Fibroblast of lung (primary cell): Measurements from ENCODE around the gene ELOVL1. TPM values are rescaled to one million over a fixed set of nuclear protein-coding genes. Genes with fewer than 3 reads are reported as not detected.
A peak's percentile ranks its signal among the peaks of the same experiment; 100 is the strongest.

Source experiments
- DNase-seq, 2 donors: peaks; one replicate each; pipeline versions ENCODE4 v3.0.0 to v3.0.0-alpha.2; 2010; ENCODE audit warnings: low read depth in 2 of 2
- H2AFZ ChIP-seq: 2 replicates; pipeline ENCODE4 v1.5.1; 2012; ENCODE audit warnings: low read length, control low read depth, inconsistent platforms
- H3K27ac ChIP-seq: 2 replicates; pipeline ENCODE4 v1.5.1; 2011; ENCODE audit warnings: low read length, control low read depth; ENCODE audit not compliant: insufficient read depth
- H3K27me3 ChIP-seq: 2 replicates; pipeline ENCODE4 v1.5.1; 2011; ENCODE audit warnings: mild to moderate bottlenecking, low read length; ENCODE audit not compliant: control insufficient read depth, insufficient read depth
- H3K36me3 ChIP-seq: 2 replicates; pipeline ENCODE4 v1.5.1; 2011; ENCODE audit warnings: low read length; ENCODE audit not compliant: control insufficient read depth, insufficient read depth
- H3K4me1 ChIP-seq: 2 replicates; pipeline ENCODE4 v1.5.1; 2011; ENCODE audit warnings: low read length; ENCODE audit not compliant: control insufficient read depth, insufficient read depth; ENCODE audit errors: extremely low read depth
- H3K4me2 ChIP-seq: 2 replicates; pipeline ENCODE4 v1.5.1; 2011; ENCODE audit warnings: low read length, control low read depth; ENCODE audit not compliant: insufficient read depth; ENCODE audit errors: extremely low read depth
- H3K4me3 ChIP-seq, 4 experiments: fragments of 200-600 bp in 1 of 4; sonication (generic) in 1 of 4; replicated peaks in 1 of 4; 2 replicates each; pipeline ENCODE4 v1.5.1; 2011 to 2016; ENCODE audit warnings: low read length in 4 of 4, low read depth in 3 of 4, mild to moderate bottlenecking in 3 of 4, control low read depth in 2 of 4, inconsistent platforms in 1 of 4, mixed read lengths in 1 of 4; ENCODE audit not compliant: insufficient read depth in 1 of 4; ENCODE audit errors: control extremely low read depth in 1 of 4
- H3K79me2 ChIP-seq: 2 replicates; pipeline ENCODE4 v1.5.1; 2012; ENCODE audit warnings: mild to moderate bottlenecking, low read length, inconsistent platforms; ENCODE audit not compliant: control insufficient read depth, insufficient read depth
- H3K9ac ChIP-seq: 2 replicates; pipeline ENCODE4 v1.5.1; 2011; ENCODE audit warnings: mild to moderate bottlenecking, low read length, control low read depth; ENCODE audit not compliant: insufficient read depth
- H3K9me3 ChIP-seq: 2 replicates; pipeline ENCODE4 v1.5.1; 2012; ENCODE audit warnings: low read depth, low read length; ENCODE audit not compliant: control insufficient read depth, insufficient read depth
- H4K20me1 ChIP-seq: 2 replicates; pipeline ENCODE4 v1.5.1; 2011; ENCODE audit warnings: low read length; ENCODE audit not compliant: control insufficient read depth, insufficient read depth; ENCODE audit errors: extremely low read depth
- EZH2 ChIP-seq: IDR thresholded peaks from 2 replicates; pipeline ENCODE4 v1.5.1; 2012; ENCODE audit warnings: low read length, control low read depth, mild to moderate bottlenecking; ENCODE audit errors: missing control alignments
- polyA plus RNA-seq, 2 donors: library from polyadenylated mRNA; depleted of rRNA in 1 of 2; stranded (reverse) in 1 of 2; unstranded in 1 of 2; fragments of >200 nt; gene quantifications; 2 replicates each; pipeline ENCODE4 v1.2.1, GENCODE V29; 2011 to 2012; ENCODE audit warnings: missing spikeins in 1 of 2
- total RNA-seq: library from RNA; depleted of rRNA; stranded (reverse); fragments of >200 nt; gene quantifications from 2 replicates; pipeline ENCODE4 v1.2.1, GENCODE V29; 2014
- TF ChIP-seq, protein P1 (sequence below), 2 donors: IDR thresholded peaks in 1 of 2; conservative IDR thresholded peaks in 1 of 2; 1 replicate in 1 of 2; 2 replicates in 1 of 2; pipeline ENCODE4 v1.5.1; 2011 to 2012; ENCODE audit warnings: low read length in 2 of 2, control low read depth in 1 of 2, inconsistent platforms in 1 of 2, low read depth in 1 of 2, mild to moderate bottlenecking in 1 of 2

The ELOVL1 gene
- total and polyA plus RNA-seq, 2 donors (not counting 1 experiment from before 2014, with no cell fraction given) = 65.2 to 172 TPM

GRCh38 chr1:43410571-43410970 is 42.8 kb upstream of the ELOVL1 start:
- Histone ChIP-seq H3K4me2 (no peak overlapping the region), H3K4me3 (no peak overlapping the region), H4K20me1 (no peaks in the 10 kb centered on the region), H3K9ac (no peak overlapping the region), H3K9me3 (no peaks in the 10 kb centered on the region), H2AFZ (no peak overlapping the region), H3K27me3 (no peaks in the 10 kb centered on the region), H3K79me2 (no peaks in the 10 kb centered on the region), H3K27ac (no peak overlapping the region), H3K4me1 (no peaks in the 10 kb centered on the region), H3K36me3 (peaks cover 10% of the 10 kb centered on the region)
- TF ChIP-seq EZH2 = no peak
- TF ChIP-seq, protein P1, sequence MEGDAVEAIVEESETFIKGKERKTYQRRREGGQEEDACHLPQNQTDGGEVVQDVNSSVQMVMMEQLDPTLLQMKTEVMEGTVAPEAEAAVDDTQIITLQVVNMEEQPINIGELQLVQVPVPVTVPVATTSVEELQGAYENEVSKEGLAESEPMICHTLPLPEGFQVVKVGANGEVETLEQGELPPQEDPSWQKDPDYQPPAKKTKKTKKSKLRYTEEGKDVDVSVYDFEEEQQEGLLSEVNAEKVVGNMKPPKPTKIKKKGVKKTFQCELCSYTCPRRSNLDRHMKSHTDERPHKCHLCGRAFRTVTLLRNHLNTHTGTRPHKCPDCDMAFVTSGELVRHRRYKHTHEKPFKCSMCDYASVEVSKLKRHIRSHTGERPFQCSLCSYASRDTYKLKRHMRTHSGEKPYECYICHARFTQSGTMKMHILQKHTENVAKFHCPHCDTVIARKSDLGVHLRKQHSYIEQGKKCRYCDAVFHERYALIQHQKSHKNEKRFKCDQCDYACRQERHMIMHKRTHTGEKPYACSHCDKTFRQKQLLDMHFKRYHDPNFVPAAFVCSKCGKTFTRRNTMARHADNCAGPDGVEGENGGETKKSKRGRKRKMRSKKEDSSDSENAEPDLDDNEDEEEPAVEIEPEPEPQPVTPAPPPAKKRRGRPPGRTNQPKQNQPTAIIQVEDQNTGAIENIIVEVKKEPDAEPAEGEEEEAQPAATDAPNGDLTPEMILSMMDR (conservative IDR thresholded peaks at IDR 0.05 in 1 of 2, IDR thresholded peaks at IDR 0.05 in 1 of 2; ENCODE audit: low read depth in 1 of 2, low read length in 2 of 2) = no peak
- DNase-seq = no peak

DNA sequence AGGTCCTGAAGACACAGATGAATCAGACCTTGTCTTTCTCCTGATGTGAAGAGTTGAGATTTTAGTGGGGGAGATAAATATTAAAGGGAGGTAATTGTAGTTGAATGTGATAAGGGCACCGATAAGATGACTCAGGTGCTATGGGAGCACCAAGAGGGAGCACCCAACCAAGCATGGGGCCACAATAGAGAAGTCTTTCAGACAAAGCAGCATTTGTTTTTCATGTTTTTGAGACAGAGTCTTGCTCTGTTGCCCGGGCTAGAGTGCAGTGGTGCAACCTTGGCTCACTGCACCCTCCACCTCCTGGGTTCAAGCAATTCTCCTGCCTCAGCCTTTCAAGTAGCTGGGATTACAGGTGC is 38.0 kb upstream of the ELOVL1 start:
- Histone ChIP-seq H3K9me3 (no peaks in the 10 kb centered on the region), H2AFZ (no peak overlapping the region), H3K79me2 (peaks cover 2% of the 10 kb centered on the region), H3K36me3 (peaks cover 7% of the 10 kb centered on the region), H3K4me2 (no peak overlapping the region), H3K4me1 (no peaks in the 10 kb centered on the region), H4K20me1 (no peaks in the 10 kb centered on the region), H3K27ac (no peak overlapping the region), H3K27me3 (no peaks in the 10 kb centered on the region), H3K4me3 (no peak overlapping the region), H3K9ac (no peak overlapping the region)
- no peak for TF ChIP-seq EZH2
- TF ChIP-seq, protein P1 (conservative IDR thresholded peaks at IDR 0.05 in 1 of 2, IDR thresholded peaks at IDR 0.05 in 1 of 2; ENCODE audit: low read depth in 1 of 2, low read length in 2 of 2) = no peak
- no peak for DNase-seq

DNA sequence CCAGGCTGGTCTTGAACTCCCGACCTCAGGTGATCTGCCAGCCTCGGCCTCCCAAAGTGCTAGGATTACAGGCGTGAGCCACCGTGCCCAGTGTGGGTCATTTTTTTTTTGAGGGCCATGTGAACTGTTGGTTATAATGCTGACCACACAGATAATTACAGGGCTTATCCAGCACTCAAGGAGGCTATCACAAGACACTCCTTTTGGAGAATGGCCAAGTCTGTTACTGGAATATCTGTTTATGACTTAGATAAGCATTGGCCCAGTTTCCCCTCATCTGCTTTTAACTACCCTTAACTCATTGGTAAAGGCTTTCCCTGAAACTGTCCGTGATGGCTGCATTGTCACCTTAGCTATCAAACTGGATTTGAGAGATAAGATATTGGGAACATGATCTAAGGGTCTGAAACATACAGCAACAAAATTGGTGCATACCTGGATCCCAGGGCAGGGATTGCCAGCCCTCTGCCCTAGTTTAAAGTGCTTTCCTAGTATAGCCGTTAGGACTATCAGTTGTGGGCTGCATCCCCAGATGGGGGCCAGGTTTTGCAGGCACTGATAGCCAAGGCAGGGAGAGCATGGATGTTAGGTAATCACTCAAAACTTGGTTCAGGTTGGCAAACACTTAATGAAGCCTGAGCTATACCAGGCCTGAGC is 37.5 kb upstream of the ELOVL1 start:
- Histone ChIP-seq H2AFZ (no peak overlapping the region), H3K9ac (no peak overlapping the region), H3K79me2 (peaks cover 2% of the 10 kb centered on the region), H3K36me3 (peaks cover 7% of the 10 kb centered on the region), H3K4me3 (no peak overlapping the region), H4K20me1 (no peaks in the 10 kb centered on the region), H3K27ac (no peak overlapping the region), H3K4me1 (no peaks in the 10 kb centered on the region), H3K9me3 (no peaks in the 10 kb centered on the region), H3K27me3 (no peaks in the 10 kb centered on the region), H3K4me2 (no peak overlapping the region)
- TF ChIP-seq, protein P1 (conservative IDR thresholded peaks at IDR 0.05 in 1 of 2, IDR thresholded peaks at IDR 0.05 in 1 of 2; ENCODE audit: low read depth in 1 of 2, low read length in 2 of 2) = no peak
- TF ChIP-seq EZH2 = no peak
- peak in 1 of 2 donors; percentile 19 for DNase-seq
